Kidney capillary endothelial cell (primary cell): ENCODE data around the gene PEX14.

Experiments used
- DNase-seq: peaks from one replicate; pipeline ENCODE4 v3.0.0-alpha.2; 2018; ENCODE audit warnings: low spot score

Gene PEX14

DNA sequence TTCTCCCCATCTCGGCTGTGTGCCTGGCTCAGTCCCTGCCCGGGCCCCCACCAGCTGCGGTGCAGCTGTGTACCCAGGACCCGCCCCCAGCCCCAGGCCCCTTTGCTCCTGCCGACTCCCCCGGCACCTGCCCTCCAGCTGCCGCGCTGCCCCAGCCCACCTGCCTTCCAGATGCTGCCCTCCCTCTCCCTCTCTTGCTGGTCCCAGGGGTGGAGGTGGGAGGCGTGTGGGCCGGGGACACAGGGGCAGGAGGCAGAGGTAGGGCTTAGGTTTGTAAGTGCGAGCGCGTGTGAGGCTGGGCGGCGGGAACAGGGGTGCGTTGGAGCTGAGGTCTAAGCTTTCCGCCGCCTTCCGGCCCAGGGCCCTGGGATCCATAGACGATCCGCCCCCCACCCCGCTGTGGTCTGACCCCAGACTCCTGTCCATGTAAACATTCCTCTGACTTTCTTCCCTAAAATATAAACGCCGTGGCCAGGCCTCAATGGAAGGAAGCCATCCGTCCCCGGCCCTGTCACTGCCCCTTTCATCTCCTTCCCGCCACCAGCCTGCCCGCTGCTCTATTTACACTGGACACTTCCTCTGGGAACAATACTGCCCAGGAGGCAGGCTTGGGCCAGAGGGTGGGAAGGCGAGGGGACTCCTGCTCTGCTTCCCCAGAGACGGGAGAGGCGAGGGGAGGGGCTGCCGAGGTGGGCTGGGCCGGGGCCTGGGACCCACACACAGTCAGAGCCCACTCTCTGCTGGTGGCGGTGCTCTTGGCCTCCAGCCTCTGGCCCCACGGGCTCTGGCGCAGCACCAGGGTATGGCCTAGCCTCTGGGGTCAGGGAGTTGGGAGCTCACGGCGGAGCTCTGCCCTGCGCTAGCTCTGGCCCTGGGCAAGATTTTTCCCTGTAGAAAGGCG is 193.4 kb downstream of the PEX14 start:
- peak; percentile 21 for DNase-seq

DNA sequence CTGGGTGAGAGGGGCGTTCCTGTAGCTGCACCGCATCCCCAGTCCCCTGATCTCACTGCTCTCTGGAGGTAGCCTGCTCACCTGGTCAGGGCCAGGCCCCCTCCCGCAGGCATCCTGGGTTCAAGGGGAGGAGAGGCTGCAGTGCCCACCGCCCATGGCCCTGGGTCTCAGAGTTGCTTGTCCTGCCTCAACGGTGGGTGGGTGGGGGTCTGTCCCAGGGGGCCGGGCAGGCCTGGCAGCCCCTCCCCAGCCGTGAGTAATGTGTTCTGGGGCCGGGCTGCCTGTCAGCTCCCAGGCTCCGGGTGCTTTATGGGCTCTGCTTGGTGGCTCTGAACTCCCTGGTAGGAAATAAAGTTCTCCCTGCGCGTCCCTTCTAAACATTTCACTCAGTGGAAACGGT is 194.8 kb downstream of the PEX14 start:
- DNase-seq = no peak

DNA sequence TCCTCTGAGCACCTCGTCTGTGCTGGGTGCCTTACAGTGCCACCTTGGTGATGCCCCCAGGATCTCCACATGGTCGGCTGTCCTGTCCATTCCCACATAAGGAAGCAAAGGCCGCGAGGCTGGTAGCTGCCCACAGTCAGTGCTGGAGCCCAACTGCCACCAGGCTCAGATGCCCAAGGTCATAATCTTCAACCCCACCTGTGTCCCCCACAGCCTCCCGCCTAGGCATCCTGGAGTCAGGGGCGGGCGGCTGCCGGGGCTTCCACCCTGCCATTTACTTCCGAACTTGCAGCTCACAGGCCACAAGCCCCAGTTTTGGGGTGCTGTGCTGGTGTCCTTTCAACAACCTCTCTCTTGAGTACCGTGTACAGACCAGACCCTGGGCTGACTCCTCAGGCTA is 195.4 kb downstream of the PEX14 start:
- no peak for DNase-seq

DNA sequence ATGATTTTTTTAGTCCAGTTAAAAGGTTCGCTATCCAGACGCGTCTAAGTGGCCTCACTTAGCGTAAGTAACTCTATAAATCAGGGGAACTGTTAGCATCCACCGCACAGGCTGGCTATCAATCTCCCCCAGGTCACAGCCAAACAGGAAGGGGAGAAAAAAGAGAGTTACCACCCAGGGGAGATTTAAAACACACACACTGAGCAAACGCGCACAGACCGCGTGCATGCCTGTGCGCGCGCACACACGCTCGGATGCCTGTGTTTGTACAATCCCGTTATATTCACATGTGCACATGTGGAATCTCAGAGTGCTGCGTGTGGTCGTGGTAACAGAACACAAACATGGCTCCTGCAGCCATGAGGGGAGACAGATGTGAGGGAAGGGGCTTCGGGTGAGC is 196.3 kb downstream of the PEX14 start:
- DNase-seq = no peak

DNA sequence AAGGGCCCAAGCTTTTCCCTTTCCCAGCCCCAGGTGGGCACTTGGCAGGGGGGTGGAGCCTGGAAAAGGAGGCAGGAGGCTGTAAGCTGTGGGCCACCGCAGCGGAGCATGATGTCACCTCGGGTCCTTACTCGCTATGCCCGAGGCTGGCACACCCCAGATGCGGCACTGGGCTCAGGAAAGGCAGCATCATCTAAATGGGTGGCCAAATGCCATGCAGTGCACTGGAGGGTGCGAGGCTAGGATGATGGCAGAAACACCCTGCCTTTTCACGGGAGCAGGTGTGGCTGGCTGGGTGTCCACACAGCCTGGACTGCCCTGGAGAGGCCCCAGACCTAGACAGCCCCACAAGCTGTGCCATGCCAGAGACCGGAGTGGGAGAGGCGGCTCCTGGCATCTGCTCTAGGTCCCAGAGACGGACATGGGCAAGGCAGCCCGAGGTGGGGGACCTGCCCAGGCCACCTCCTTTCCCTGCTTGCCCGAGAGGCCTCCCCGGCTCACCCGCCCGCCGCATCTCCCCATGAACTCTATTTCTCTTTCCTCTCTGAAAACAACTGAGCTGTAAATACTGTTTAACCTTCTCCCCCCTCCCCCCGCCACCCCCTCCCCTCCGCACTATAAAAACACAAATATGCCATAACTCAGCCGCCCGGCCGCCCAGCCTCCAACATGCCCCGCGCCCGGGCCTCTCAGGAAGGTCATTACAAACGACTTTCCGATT is 197.0 kb downstream of the PEX14 start:
- DNase-seq = no peak

DNA sequence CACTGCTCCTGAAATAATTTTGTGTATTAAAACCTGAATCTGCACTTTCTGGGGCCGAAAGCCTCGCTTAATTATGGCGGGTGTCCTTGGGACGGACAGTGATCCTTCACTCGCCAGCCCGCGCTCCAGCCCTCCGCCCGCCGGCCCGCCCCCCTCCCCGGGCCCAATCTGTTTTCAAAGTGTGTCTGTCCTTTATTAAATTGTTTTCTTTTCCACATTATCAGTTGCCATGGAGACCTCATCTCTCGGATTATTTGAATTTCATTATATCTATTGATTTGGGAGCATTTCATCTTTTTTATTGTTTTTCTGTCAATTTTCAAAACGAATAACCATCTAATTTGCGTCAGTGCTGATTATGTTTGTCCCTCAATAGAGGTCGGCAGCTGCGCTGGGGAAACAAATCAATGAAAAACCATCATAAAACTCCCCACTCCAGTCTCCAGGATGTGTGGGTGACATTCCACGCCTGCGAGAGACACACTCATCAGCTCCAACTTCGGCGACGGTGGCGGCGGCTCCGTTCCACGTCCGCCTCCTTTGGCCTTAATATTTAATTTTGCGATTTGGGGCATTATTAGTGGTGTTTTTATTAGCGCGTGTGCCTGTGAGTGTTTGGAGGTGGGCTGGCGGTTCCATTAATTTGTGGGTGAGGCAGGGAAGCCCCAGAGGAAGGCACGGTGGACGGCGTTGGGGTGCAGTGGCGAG is 197.7 kb downstream of the PEX14 start:
- DNase-seq = no peak

DNA sequence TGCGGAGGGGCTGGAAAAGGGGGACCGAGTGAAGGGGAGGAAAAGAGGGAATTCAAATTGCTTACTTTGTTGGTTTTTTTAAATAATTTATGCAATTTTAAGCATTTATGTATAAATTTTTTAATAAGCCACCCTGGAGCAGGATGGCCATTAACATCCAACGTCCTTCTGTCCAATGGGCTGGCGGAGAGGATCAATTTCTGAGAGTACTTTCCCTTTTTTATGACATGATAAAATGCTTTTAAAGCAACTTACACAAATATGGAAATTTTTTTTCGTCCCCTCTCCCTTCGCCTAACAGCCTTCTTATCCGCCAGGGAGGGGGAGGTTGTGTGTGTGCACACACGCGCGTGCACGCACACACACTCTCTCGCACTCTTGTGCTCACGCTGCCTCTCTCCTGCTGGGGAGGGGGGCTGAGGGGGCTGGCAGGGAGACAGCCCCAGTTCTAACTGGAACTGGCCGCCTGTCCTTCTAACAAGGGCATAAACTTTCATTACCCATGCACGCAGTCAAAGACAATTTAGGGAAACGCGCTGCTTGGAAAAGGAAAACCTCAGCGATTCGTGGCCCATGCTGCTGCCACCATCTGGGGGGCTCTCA is 198.5 kb downstream of the PEX14 start:
- DNase-seq = no peak

DNA sequence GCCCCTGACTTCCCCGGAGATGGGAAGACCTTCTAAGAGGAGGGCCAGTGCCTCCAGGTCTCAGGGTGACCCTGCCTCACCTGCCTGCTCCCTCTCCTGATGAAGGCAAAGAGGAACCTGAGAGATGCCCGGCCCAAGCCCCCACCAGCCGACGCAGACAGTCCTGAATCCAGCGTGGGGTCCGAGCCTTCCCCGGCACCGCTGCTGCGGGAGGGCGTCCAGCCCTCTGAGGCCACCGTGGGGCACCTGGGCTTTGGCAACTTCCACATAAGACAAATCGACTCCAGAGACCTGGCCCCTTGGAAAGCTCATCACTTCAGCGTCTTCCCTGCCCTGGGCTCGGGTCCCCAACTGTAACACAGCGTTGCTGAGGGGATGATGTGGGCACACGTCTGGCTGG is 199.5 kb downstream of the PEX14 start:
- DNase-seq = no peak

DNA sequence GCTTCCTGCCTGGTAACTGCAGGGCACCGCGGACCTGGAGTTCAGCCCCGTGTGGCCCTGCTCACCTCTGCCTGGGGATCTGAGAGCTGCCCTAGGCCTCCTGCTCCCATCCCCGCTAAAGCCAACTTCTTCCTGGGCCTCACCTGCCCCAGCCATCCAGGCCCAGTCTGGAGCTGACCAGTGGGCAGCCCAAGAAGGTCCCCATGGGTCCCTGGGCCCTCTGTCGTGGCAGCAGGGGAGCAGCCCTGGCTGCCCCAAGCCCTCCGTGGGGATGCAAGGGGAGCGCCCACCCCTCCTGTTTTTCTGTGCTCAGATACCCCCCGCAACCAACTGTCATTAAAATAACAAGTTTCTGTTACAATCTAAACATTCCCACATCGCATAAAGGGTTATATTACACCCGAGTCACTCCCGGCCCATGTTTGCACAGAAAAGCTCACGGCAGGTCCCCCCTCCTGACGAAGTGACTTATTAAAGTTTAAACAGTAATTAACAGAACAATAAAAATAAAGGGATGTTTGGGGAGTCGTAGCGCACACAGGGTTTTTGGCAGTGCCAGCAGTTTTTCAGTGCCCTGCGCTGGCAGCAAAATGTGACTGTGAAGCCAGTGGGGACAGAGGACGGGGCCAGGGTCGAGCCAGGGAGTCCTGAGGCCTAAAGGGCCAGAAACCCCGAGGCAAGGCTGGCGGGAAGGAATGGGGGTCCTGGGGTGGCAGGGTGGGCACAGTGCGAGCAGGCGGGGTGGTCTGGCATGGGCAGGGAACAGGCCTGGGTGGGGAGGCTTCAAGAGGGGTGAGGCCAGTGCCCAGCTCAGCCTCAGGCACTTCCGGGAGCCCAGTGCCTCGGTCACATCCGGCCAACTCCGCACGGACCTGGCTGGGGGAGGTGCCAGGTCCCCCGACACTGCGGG is 200.2 kb downstream of the PEX14 start:
- no peak for DNase-seq

DNA sequence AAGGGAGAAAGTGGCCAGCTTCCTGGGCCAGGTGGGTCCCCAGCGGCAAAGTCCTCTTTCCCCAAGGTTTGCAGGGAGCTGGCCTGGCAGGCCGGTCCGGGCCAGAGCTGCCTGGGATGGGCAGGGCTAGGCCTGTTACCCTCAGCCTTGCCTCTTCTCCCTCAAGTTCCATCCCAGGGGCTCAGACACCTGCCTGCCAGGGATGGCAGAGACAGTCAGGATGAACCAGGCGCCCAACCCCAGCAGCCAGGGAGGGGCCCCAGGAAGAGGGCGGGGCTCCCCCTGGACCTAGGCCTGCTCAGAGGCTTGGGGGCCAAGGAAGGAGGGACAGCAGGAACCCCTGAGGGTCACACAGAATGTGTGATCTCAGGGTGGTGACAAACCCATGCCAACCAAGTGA is 201.1 kb downstream of the PEX14 start:
- DNase-seq = no peak

DNA sequence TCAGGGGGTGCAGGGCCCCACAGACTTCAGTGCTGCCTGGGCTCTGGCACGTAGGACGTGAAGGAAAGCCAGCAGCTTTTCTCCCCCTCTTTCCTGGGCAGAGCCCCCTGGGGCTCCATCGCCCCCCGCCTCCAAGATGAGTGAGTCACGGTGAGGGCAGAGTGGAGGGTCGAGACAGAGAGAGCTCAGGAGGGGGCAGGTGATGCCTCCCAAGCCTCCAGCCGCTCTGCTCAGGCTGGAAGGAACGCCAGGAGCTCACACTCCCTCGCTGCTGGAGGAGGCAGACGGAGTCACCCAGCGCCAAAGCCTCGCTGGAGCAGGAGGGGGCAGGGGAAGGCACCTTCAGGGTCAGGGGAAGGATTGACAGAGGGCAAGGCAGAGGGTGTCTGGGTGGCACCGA is 202.2 kb downstream of the PEX14 start:
- DNase-seq = no peak

DNA sequence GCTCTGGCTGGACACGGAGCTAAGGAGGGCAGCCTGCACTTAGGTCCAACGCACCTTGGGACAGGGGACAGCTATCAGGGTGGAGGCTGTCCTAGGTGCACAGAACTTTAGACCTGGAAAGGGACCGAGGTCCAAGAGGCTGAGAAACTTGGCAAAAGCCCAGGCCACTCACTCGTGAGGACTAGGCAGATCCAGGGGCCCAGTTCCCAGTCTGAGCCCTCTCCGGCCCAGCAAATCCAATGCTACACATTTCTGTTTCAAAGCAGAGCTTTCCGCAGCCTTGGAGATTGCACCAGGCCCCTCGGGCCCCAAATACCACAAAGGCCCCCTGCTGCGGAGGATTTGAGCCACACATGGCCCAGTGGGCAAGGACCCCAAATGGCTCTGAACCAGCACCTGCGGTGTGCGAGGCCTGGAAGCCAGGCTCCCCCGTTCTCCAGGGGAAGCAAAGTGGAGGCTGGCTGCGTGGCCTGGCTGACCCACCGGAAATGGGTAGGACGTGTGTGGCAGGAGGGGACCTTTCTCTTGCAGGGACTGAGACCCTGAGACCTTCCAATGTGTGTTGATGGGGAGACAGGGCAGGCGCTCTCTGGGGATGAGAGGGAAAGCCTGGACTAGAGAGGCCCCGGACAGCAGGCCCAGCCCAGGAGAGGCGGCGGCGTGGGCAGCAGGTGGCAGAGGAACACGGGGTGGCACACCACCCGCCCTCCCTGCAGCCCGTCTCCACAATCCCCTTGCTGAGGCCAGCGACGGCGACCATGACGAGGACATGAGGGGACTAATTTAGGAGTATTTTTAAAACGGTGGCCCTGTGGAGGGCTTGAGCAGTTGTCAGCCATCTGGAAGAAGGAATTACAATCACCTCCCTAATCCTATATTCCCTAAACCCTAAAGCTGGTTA is 203.0 kb downstream of the PEX14 start:
- no peak for DNase-seq

DNA sequence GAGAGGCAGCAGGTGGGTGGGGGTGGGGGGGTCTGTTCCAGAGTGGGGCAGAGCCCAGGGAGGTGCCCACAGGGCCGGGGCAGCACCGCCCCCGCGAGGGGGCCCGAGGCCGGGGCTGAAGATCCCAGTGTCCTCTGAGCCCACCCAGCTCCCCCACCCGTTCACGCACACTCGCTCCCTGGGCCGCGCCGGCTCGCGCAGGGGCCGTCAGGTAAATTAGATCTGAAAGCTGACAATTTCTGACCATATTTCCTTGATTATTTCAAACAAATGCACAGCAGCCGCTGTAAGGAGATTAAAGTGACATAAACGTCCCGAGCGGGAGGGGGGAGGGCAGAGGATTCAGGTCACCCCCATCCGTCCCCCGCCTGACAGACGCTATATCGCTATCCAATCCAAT is 203.7 kb downstream of the PEX14 start:
- DNase-seq = no peak

DNA sequence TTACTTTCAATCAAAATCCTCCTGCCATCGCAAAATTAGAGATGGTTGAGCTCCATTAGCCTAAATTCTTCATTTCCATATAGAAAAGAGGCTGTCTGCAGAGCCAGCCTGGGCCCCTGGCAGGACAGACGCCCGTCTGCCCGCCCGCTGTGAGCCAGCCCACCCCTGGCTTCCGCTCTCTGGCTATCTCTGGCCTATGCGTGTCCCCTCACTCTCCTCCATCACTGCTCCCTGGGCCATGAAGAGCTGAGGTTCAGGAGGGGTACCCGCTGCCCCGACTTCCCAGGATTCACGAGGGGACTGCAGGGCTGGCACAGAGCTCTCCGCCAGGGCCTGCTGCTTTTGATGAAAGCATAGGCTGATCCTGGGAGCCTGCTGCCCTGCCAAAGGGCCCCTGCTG is 204.1 kb downstream of the PEX14 start:
- no peak for DNase-seq

DNA sequence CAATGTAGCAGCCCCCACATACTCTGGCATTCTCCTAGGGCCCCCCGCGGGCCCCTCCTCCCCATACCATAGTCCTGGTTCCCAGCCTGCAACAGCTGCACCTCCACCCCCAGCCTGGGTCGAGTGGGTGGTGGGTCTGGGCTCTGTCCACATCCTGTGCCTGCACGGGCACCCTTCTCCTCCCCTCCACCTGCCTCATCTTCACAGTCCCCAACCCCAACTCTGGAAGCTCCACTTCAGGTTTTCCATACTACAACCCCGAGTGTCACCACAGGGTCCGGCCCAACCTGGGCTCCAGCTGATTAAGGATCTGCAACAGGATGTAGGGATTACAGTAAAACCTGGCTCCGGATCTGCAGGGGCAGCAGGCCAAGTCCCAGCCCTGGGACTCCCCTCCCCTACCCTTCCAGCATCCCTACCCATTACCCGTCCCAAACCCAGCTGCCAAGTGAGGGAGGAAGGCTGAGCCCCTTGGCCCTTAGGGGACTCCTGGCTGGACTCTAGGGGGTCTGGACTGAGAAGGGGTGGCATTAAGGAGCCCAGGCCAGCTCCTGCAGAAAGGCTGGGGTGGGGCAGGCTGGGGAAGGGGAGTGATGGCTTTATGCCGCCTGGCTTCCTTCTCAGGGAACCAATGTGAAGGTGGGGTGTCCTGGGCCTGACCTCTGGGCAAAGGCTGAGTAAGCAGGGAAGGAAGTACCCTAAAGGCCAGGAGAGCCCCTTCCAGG is 204.9 kb downstream of the PEX14 start:
- peak; percentile 42 for DNase-seq
